Upper lobe of right lung (tissue), 1 donor: Measurements from ENCODE around the gene GPS1. TPM values are rescaled to one million over a fixed set of nuclear protein-coding genes. Genes with fewer than 3 reads are reported as not detected.

ENCODE experiments used
- ATAC-seq: fragments of 200-7000 bp; cut with Tn5 transposase; one replicate; pipeline ENCODE4 v1.9.1; 2020; ENCODE audit warnings: mild to moderate bottlenecking, moderate library complexity
- DNase-seq: peaks from one replicate; pipeline ENCODE4 v3.0.0-alpha.2; 2020
- H3K27ac ChIP-seq: fragments of 200-600 bp; one replicate; pipeline ENCODE4 v1.8.0; 2022
- H3K27me3 ChIP-seq: fragments of 200-600 bp; one replicate; pipeline ENCODE4 v1.8.0; 2022; ENCODE audit warnings: mild to moderate bottlenecking
- H3K36me3 ChIP-seq: fragments of 200-600 bp; one replicate; pipeline ENCODE4 v1.8.0; 2022
- H3K4me1 ChIP-seq: fragments of 200-600 bp; one replicate; pipeline ENCODE4 v1.8.0; 2022
- H3K4me3 ChIP-seq: fragments of 200-600 bp; one replicate; pipeline ENCODE4 v1.8.0; 2022; ENCODE audit warnings: mild to moderate bottlenecking
- H3K9me3 ChIP-seq: fragments of 200-600 bp; one replicate; pipeline ENCODE4 v1.8.0; 2022
- intact Hi-C: fragments of 100-400 bp; cut with DNase I; formaldehyde crosslinking; loops from one replicate; pipeline ENCODE4 v1.11.0; 2022
- long read RNA-seq: library from polyadenylated mRNA; unstranded; transcript quantifications from one replicate; pipeline ENCODE4 v2.0.0, GENCODE V29; 2021
- total RNA-seq: library from RNA; stranded (reverse); fragmentation: NEBNext Ultra II Directional; extraction: Animal tissue kit (Norgen Biotek cat#: 25700); gene quantifications from one replicate; pipeline ENCODE4 v1.2.1, GENCODE V29; 2021
- TF ChIP-seq, protein P1 (sequence below): fragments of 200-600 bp; IDR thresholded peaks from one replicate; pipeline ENCODE4 v1.8.0; 2022; ENCODE audit warnings: antibody characterized with exemption
- donor health status: DM: no; HTN: yes; CAD: no; lungs with severe emphysema.

The GPS1 gene
- 78.0 TPM for total RNA-seq
- long read RNA-seq, transcript GPS1-208 (13 exons, 1,874 nt): major isoform, 96 of 219 reads
- long read RNA-seq, transcript GPS1-226 (13 exons, 1,839 nt): minor isoform, 11 of 219 reads
- long read RNA-seq, transcript GPS1-201 (13 exons, 1,842 nt): minor isoform, 17 of 219 reads
- long read RNA-seq, transcript GPS1-204 (13 exons, 2,276 nt): minor isoform, 9 of 219 reads
- long read RNA-seq, partial matches to known transcripts: 42 of 219 reads
- long read RNA-seq, other reads (novel, unspliced or antisense): 37 of 219 reads

DNA sequence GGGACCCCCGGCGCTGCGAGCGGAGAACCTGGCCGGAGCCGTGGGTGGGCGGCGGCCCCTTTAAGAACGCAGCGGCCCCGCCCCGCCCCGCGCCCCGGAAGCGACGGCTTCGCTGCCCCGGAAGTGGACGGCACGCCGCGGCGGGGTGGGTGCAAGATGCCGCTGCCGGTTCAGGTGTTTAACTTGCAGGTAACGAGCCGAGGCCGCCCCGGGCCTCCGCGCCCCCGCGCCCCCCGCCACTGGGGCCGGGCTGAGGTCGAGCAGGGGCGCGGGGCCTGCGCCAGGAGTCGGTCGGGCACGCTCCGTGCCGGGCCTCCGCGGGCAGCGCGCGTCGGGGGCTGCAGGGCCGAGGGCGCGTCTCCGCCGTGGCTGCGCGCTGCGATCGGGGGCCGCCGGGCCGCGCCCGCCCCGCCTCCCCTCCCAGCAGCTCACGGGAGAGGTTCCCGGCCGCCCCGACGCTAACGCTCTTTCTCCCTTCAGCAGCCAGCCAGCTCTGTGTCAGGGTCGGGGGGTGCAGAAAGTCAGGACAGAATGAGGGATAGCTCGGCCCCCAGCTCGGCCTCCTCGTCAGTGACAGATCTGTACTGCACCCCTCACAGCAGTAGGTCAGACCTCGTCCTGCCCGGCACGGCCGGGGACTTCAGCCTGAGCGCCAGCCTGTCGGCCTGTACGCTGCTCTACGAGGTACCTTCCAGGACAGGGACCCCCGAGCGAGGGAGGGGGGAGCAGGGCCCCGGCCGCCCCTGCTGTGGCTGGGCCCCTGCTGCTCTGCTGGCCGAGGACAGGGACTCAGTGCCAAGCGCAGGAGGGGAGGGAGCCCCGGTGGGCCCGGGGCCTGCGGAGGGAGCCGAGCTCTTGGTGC, at the start of gene GPS1, which contains the start of gene RFNG:
Gene GPS1 (plus strand): TSS at position 123 of the 862 bp plus-strand sequence. CDS start 34 bp downstream, at position 157.
Gene RFNG (minus strand): TSS at position 36 of the 862 bp plus-strand sequence. CDS start 45 bp downstream, outside the sequence.
- ATAC-seq: peak; percentile 78
- H3K4me1 ChIP-seq: peaks cover 20% of the 10 kb centered on the region
- no peaks in the 10 kb centered on the region for H3K27me3 ChIP-seq
- no peaks in the 10 kb centered on the region for H3K9me3 ChIP-seq
- intact Hi-C loops: no loop called here
- peak within 1 kb of the TSS; percentile 61 for H3K27ac ChIP-seq
- DNase-seq: peak; percentile 92
- TF ChIP-seq, protein P1, sequence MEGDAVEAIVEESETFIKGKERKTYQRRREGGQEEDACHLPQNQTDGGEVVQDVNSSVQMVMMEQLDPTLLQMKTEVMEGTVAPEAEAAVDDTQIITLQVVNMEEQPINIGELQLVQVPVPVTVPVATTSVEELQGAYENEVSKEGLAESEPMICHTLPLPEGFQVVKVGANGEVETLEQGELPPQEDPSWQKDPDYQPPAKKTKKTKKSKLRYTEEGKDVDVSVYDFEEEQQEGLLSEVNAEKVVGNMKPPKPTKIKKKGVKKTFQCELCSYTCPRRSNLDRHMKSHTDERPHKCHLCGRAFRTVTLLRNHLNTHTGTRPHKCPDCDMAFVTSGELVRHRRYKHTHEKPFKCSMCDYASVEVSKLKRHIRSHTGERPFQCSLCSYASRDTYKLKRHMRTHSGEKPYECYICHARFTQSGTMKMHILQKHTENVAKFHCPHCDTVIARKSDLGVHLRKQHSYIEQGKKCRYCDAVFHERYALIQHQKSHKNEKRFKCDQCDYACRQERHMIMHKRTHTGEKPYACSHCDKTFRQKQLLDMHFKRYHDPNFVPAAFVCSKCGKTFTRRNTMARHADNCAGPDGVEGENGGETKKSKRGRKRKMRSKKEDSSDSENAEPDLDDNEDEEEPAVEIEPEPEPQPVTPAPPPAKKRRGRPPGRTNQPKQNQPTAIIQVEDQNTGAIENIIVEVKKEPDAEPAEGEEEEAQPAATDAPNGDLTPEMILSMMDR: no peak
- H3K4me3 ChIP-seq: peak within 1 kb of the TSS; percentile 83
- H3K36me3 ChIP-seq: peaks cover 39% of the 10 kb centered on the region

DNA sequence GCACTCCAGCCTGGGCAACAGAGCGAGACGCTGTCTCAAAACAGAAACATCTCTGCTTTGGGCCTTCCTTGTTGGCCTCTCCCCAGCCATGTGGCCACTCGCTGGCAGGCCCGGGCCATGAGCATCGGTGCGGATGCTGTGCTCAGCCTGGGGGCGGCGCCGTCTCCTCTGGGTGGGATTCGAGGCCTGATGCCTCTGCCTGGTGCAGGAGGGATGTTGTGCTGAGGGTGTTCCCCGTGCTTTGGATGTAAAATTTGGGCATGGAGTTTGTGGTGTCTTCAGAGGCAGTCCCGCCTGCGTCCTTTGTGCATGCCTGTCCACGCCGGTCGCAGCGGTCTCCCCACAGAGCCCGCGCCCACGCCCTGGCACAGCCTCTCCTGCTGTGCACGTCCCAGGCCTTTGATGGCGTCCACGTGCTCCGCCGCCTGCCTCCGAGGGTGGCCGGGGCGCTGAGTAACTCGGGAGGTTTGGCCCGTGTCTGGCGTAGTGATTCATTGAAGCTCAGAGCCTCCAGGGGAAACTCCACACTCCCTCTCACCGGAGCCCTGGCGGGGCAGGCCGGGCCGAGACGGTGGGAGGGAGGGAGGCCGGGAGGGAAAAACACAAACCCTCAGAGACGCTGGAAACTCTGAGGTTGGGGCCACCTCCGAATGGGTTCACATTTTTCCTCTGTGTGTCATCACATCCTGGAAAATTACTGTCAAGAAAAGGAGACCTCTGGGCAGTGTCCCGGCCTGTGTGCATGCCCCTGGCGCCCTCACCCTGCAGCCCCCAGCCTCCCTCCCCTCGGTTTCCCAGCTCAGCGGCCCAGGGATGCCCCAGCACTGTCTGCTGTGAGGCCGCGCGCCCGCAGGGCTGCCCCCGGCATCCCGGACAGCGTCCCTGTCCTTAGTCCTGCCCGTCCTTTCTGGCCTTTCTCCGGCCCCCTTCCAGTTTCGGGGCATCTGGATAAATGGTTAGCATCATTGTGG, 48.0 kb upstream of the GPS1 start:
- intact Hi-C loops: no loop called here
- no peak for DNase-seq
- Histone ChIP-seq H3K4me3 (no peak overlapping the region), H3K27ac (no peak overlapping the region), H3K4me1 (no peaks in the 10 kb centered on the region), H3K27me3 (no peaks in the 10 kb centered on the region), H3K36me3 (no peaks in the 10 kb centered on the region), H3K9me3 (no peaks in the 10 kb centered on the region)
- no peak for ATAC-seq
- TF ChIP-seq, protein P1: no peak

DNA sequence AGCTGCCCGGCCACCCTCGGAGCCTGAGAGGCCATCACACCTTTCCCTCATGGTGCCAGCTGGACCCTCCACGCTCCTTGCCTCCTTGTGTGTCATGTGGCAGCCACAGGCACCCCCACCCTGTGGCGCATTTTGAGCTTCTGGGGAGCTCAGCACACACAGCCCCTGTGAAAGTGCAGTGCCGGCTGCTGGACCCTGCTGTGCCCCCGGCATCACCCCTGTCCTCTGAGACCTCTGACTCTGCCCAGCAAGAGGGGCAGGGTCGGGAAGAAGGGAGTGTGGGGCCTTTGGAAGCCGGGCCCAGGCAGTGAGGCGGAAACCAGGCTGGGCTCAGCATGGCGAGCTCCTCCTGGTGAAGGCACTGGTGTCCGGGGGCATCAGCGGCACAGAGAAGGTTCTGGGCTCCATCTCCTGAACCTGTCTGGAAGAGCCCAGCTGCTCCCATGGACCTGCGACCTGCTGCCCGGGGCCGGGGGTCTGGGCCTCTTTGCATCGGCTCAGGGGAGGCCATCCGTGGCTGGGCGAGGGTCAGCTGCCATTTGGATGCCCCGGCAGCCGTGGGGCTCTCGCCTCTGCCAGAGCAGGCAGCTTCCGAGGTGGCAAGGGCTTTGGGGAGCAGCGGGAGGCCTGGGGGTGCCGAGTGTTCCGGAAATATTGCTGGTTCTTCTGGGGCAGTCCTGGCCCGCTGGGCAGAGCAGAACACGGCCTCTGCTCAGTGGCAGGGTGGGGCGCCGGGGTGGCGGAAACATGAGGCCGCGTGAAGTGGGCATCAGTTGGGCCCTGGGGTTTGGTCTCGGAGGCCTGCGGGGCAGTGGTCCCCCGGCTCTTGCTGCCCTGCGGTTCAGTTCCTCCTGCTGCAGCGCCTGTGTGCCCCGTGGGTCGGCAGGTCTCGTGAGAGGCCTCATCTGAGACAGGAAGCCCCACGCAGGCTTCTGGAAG, 46.9 kb upstream of the GPS1 start:
- H3K36me3 ChIP-seq: no peaks in the 10 kb centered on the region
- no peaks in the 10 kb centered on the region for H3K27me3 ChIP-seq
- TF ChIP-seq, protein P1: no peak
- H3K4me3 ChIP-seq: no peak overlapping the region
- H3K9me3 ChIP-seq: no peaks in the 10 kb centered on the region
- no peaks in the 10 kb centered on the region for H3K4me1 ChIP-seq
- H3K27ac ChIP-seq: no peak overlapping the region
- ATAC-seq: no peak
- intact Hi-C loops: no loop called here
- DNase-seq: no peak

DNA sequence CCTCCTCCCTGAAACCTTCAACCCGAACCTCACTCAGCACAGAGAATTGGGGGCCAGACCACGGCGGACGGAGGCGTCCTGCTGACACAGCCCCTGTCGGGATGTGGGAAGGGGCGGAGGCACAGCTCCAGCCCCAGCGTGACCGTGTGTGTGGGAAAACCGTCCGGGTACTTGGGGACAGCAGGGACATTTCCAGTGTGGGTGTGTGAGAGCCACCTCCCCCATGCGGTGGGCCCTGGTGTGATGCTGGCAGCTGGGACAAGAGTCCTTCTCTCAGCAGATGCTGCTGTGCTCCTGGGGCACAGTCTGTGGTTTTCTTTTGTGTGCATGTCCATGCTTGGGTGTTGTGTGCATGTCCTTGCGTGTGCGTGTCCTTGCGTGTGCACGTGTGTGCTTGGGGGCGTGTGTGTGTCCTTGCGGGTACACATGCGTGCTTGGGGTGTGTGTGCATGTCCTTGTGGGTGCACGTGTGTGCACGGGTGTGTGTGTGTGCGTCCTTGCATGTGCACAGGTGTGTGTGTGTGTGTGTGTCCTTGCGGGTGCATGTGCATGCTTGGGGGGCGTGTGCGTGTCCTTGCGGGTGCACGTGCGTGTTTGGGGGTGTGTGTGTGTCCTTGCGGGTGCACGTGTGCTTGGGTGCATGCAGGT, 45.9 kb upstream of the GPS1 start:
- no peak overlapping the region for H3K4me3 ChIP-seq
- H3K36me3 ChIP-seq: no peaks in the 10 kb centered on the region
- DNase-seq (no peak), ATAC-seq (no peak)
- intact Hi-C loops: no loop called here
- TF ChIP-seq, protein P1: no peak
- no peaks in the 10 kb centered on the region for H3K4me1 ChIP-seq
- H3K27ac ChIP-seq: no peak overlapping the region
- H3K9me3 ChIP-seq: no peaks in the 10 kb centered on the region
- H3K27me3 ChIP-seq: no peaks in the 10 kb centered on the region
